Measurements from ENCODE around the gene ICA1.

- TF ChIP-seq ZFP41 (tag by site-specific recombination; IDR thresholded peaks at IDR 0.05; ENCODE audit: borderline replicate concordance) (no peak), REPIN1 (tag by site-specific recombination; IDR thresholded peaks at IDR 0.05; ENCODE audit: low read depth) (no peak), ZBTB49 (tag by site-specific recombination; IDR thresholded peaks at IDR 0.05; ENCODE audit: low read depth) (no peak), YY1 (tag by site-specific recombination; IDR thresholded peaks at IDR 0.05) (no peak), KLF1 (tag by site-specific recombination; IDR thresholded peaks at IDR 0.05) (no peak)
These were observed 142.7 kb downstream of the ICA1 start for GRCh38 chr7:8119262-8119661.

All from HEK293 (cell line).